Left kidney (tissue), 8 donors: ENCODE measurements around the gene SPACA6. TPM values are rescaled to one million over a fixed set of nuclear protein-coding genes. Genes with fewer than 3 reads are reported as not detected.
"Not testable (repeated sequence)": the region's sequence is repeated elsewhere in the genome, so short reads cannot be mapped to it uniquely, and the experiment has no call there.

ENCODE experiments used
- DNase-seq: peaks from one replicate; pipeline ENCODE4 v3.0.0-alpha.2; 2013
- long read RNA-seq, 8 donors: transcript quantifications; one replicate each; lab custom pipeline, GENCODE V29; 2026
- polyA plus RNA-seq: library from polyadenylated mRNA; unstranded; fragments of 120-200 nt; gene quantifications from one replicate; pipeline ENCODE4 v1.2.1, GENCODE V29; 2013; ENCODE audit not compliant: insufficient read length

Gene SPACA6, protein sequence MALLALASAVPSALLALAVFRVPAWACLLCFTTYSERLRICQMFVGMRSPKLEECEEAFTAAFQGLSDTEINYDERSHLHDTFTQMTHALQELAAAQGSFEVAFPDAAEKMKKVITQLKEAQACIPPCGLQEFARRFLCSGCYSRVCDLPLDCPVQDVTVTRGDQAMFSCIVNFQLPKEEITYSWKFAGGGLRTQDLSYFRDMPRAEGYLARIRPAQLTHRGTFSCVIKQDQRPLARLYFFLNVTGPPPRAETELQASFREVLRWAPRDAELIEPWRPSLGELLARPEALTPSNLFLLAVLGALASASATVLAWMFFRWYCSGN
- 21.0 TPM for polyA plus RNA-seq
- long read RNA-seq, donor 1, partial matches to known transcripts: 5 of 7 reads
- long read RNA-seq, donor 1, other reads (novel, unspliced or antisense): 0 of 7 reads
- long read RNA-seq, donor 2, partial matches to known transcripts: 0 of 3 reads
- long read RNA-seq, donor 2, other reads (novel, unspliced or antisense): 0 of 3 reads
- long read RNA-seq, donor 3, partial matches to known transcripts: 0 of 2 reads
- long read RNA-seq, donor 3, other reads (novel, unspliced or antisense): 0 of 2 reads
- long read RNA-seq, donor 4, partial matches to known transcripts: 0 of 1 reads
- long read RNA-seq, donor 4, other reads (novel, unspliced or antisense): 0 of 1 reads
- long read RNA-seq, donor 5, partial matches to known transcripts: 7 of 7 reads
- long read RNA-seq, donor 5, other reads (novel, unspliced or antisense): 0 of 7 reads
- long read RNA-seq, donor 6, partial matches to known transcripts: 5 of 7 reads
- long read RNA-seq, donor 6, other reads (novel, unspliced or antisense): 0 of 7 reads
- long read RNA-seq, donor 7, partial matches to known transcripts: 0 of 2 reads
- long read RNA-seq, donor 7, other reads (novel, unspliced or antisense): 0 of 2 reads
- long read RNA-seq, donor 8: 0 reads

DNA sequence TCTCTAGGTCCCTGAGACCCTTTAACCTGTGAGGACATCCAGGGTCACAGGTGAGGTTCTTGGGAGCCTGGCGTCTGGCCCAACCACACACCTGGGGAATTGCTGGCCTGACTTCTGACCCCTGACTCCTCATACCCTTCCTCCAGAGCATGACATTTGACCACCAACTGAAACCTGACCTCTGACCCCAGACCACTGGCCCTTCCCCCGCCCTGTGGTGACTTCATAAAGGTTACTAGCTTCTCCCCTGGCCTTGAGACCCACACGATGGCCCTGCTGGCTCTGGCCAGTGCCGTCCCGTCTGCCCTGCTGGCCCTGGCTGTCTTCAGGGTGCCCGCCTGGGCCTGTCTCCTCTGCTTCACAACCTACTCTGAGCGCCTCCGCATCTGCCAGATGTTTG lies at the start of gene SPACA6:
SPACA6 (plus strand) TSS at position 71 of the 400 bp plus-strand sequence; CDS start at position 268, 197 bp downstream.
- no peak for DNase-seq

DNA sequence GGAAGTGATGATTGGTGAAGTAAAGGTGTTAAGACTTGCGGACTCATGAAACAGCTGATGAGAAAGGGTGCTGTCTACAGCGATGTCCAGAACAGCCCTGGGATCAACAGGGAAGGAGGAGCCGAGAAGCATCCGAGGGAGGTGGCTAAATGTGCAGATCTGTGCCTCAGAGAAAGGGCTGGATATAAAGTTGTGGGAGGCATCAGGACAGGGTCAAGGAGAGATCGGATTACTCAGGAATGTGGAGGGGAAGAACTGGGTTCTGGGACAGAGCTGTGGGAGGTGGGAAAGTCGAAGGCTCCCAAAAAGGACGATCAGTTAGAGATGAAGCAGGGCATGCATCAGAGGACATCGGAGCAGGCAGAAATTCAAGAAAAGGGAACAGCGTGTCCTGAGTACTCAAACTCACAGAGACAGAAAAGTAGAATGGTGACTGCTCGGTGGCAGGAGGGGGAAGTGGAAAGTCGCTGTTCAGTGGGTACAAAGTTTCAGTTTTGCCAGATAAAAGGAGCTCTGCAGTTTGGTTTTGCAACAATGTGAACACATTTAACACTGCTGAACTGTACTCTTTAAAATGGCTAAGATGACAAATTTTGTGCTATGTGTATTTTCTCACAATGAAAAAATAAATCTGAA lies 48.4 kb upstream of the SPACA6 start:
- DNase-seq: peak; percentile 22

DNA sequence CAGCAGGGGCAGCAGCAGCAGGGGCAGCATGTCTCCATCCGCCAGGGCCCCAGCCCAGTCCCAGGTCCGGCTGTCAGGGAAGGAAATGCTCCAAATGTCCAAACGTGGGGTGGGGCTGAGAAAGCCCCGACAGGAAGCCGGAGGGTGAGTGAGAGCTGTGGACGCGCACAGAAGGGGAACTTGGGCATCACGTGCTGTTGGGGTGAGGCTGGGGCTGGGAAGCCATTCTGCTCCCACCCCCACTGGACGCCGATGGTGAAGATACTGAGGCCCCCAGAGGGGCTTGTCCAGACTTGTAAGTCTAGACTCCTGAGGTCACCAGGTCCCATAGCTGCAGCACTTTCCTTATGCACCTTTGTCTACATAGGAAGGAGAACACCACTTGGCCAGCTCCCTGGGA lies 46.4 kb upstream of the SPACA6 start, which contains the start of gene SIGLEC14:
SIGLEC14 (minus strand) TSS at position 96 of the 400 bp plus-strand sequence; CDS start at position 30, 66 bp downstream.
- not testable (repeated sequence) for DNase-seq

GRCh38 chr19:51647318-51647717 lies 45.8 kb upstream of the SPACA6 start:
- DNase-seq: no peak

DNA sequence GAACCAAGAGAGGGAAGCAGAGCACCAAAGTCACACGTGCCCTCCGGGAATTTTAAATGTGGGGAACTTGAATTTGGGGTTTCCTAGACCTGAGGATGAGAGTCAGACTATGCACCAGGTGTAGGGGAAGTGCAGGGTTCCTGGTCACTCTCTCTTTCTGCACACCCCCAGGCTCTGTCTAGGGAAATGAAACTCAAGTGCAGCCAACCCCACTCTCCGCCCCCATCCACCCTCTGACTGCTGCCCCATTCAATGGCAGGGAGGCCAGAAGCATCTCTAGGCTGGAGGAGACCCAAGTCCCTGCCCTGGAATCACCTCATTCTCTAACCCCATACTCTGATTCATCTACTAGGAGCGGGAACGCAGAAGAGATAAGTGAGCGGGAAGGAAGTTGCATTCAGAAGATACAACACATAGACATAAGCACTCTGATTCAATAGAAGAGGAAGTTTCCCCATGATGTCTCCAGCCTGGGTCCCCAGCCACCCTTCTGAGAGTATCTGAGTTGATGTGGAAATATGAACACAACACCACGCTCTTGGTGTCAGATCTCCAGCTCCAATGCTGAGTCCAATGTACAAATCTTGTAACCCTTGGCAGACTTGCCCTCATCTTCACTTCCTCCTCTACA lies 41.8 kb upstream of the SPACA6 start:
- no peak for DNase-seq

- DNase-seq: no peak
These were observed 40.9 kb upstream of the SPACA6 start for GRCh38 chr19:51652266-51652665.

DNA sequence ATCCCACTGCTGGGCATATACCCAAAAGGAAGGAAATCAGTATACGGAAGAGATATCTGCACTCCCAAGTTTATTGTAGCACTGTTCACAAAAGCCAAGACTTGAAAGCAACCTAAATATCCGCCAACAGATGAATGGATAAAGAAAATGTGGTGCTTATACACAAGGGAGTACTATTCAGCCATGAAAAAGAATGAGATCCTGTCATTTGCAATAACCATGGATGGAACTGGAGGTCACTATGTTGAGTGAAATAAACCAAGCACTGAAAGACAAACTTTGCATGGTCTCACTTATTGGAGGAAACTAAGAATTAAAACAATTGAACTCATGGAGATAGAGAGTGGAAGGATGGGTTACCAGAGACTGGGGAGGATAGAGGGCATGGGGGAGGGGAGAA lies 40.0 kb upstream of the SPACA6 start:
- DNase-seq: no peak

DNA sequence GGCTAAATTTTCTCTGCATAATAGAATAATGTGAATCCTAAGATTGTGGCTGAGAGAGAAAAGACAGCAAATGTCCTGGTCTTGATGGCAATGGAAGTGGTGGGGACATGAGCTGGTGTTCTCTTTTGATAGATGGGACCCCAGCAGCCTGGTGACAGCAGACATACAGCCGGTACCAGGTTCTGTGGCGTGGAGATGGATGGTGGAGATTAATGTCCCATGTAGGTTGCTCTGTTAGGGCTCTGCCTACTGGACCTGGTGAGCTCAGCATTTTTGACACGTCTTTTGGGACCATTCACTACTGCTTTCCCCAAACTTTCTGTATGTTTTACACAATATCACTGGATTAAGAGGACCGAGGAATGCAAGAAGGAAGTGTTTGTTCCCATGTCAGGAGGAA lies 38.3 kb upstream of the SPACA6 start:
- no peak for DNase-seq

GRCh38 chr19:51660975-51661600 lies 32.0 kb upstream of the SPACA6 start:
- DNase-seq: peak; percentile 85

- DNase-seq: no peak
These were observed 29.5 kb upstream of the SPACA6 start for GRCh38 chr19:51663650-51664049.

DNA sequence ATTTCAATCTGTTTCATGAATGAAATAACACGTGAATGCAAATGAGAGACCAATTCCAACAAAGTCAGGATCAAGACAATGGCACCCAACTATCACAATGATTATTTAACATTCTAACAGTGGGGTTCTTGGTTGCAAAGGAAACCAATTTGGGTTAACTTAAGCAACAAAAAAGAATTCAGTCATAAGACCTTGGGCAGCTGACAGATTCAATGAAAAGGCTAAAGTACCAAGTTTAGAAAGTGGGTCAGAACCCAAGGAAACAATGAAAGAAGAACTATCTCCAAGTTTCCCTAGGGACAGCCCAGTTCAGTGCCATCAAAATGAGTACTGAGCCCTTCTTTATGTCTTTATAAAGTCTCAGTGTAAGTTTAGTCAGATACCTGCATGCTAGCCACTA lies 29.0 kb upstream of the SPACA6 start:
- DNase-seq: no peak

DNA sequence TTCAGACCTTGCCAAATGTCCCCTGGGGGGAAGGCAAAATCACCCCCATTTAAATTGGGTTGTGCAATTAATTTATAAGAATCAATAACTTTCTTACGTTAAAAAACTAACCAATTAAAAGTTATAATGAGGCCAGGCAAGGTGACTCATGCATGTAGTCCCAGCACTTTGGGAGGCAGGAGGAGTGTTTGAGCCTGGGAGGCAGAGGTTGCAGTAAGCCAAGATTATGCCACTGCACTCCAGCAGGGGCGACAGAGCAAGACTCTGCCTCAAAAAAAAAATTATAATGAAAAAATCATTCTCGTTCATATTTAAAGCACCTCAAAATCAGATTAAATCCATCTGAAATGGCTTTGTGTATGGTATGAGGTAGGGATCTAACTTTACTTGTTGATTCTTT lies 28.1 kb upstream of the SPACA6 start:
- DNase-seq: no peak

- no peak for DNase-seq
These were observed 24.9 kb upstream of the SPACA6 start for GRCh38 chr19:51668216-51668615.

- not testable (repeated sequence) for DNase-seq
These were observed 17.1 kb upstream of the SPACA6 start for GRCh38 chr19:51675911-51676565.

GRCh38 chr19:51676566-51677083 lies 16.5 kb upstream of the SPACA6 start:
- no peak for DNase-seq

- DNase-seq: no peak
These were observed 12.7 kb upstream of the SPACA6 start for GRCh38 chr19:51680474-51680873.

- DNase-seq: peak; percentile 26
These were observed 11.7 kb upstream of the SPACA6 start for GRCh38 chr19:51681286-51681941.

- no peak for DNase-seq
These were observed 7.0 kb upstream of the SPACA6 start for GRCh38 chr19:51686171-51686570.

DNA sequence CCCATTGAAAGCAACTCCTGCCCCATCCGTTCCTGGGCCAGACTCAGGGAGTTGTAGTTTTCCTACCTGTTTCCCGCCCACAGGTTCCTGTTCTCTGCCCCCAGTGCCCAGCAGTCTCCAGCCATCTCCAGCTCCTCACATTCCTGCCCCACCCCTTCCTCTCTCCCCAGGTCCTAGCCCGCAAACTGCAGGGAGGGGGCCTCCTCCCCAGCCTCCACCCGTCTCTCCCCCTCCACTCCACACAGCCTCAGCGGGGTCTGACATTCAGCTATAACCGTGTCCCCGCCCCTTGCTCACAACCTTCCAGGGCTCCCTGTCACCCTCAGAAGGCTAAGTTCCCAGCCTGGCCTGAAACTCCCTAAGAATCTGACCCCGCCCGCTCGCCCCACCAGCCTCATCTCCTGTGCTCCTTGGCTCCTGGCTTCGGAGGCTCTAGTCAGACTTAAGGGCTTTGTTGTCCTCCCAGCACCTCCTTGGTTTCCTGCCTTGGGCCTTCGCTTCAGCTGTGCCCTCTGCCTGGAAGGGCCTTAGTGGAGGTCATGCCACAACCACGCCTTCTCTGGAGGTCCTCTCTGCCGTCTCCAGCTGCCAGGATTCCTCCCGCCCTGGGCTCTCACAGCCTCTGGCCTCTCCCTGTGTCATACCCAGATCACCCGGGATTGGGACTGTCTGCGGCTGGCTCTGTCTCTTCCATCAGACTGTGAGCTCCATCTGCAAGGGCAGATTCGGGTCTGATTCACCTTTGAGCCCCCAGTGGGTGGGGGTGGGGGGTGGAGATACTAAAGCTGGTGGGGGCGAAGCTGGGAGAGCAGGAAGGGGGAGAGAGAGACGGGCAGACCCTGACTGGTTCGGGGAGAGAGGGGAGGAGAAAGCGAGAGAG lies 5.1 kb upstream of the SPACA6 start:
- DNase-seq: peak; percentile 47
